Suppressor macrophage treated with lipopolysaccharide for 1 hour (primary cell): ENCODE data around the gene LDLRAD4.

ENCODE experiments used
- DNase-seq, 3 donors: peaks; one replicate each; pipeline ENCODE4 v3.0.0-alpha.2; 2020 to 2022

LDLRAD4 gene

DNA sequence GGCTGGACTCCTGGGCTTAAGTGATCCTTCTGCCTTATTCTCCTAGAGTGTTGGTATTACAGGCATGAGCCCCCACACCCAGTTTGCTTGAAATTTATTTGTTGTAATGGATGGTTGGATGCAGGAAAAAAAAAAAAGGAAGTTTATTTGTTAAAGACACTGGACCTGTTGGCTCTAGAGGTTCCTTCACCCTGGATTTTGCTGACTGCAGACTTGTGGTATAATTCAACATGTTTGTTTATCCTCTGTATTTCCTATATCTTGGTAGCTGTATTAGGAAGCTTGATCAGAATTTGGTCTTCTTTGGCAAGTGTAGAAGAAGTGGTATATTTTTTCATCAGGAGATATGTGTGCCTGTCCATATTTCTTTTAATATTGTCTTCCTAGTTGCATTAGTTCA, 138.7 kb downstream of the LDLRAD4 start:
- DNase-seq: peak in 1 of 3 donors; percentile 18

GRCh38 chr18:13359210-13359609, 140.7 kb downstream of the LDLRAD4 start:
- peak; percentile 49 to 64 (median 59) for DNase-seq

DNA sequence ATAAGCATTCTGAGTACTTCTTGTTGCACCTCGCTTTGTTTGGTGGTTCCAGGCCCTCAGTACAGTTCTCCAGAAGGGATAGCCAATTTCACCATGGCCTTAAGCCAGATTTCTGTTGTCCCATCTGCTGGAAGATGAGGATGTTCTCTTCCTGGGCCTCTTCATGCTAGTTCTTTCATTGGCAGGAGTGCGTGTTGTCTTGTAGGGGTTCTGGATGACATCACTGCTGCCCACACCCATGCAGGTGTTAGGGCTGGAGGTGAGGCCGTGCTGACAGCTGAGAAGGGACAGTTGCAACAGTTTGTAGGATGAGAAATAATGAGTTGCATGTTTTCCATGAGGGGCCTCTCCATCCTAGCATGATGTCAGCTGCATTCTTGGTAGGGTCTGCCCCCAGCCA, 142.9 kb downstream of the LDLRAD4 start:
- no peak for DNase-seq

DNA sequence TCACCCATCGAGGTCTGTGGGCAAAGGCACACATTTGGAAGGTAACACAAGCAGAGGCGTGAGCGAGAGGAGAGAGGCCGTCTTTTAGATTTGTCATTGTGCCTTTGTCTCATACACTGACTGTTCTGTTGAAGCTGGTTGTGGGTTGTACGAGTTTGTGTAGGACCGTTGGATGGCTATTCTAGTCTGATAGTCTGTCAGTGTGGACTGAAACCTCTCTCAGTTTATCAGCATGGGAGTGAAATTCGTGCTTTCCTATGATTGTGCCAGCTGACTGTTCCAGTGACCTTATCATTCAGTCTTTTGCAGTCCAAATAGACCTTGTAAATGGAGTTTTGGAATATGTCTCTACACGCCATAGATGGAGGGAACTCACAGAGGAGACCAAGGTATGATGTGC, 143.5 kb downstream of the LDLRAD4 start:
- no peak for DNase-seq

DNA sequence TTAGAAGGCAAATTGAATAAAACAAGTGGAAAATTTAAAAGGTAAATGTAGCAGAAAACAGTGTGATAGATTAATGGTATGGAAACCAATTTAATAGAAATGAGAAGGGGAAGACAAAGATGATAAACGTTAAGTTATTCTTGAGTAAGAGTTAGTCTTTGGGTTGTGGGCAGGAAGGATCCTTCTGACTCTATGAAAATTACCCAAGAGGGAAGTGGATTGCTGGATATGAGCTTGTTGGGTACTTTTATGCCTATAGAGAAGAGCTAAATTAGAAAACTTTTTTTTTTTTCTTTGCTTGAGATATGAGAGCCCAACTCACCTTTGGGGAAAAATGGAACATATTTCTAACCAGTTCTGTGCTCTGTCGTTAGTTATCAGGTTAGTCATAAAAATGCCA, 144.0 kb downstream of the LDLRAD4 start:
- DNase-seq: peak; percentile 52 to 78 (median 77)

DNA sequence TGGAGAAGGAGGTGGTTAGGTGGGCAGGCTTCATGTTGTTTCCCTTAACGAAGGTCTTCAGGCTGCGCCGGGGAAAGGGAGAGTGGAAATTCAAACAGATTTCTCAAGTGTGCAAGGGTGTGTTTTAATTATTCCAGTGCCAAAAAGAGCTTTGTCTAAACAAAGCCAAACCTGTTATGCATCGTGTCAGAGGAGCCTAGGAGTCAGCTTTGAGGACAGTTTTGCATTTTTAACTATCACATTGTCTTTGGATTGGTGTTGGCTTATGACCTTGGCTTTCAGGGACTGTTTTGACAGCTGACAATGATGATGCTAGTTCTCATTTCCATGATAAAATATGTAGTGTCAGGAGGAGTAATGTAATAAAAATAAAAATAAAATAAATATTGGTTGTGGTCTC, 144.8 kb downstream of the LDLRAD4 start:
- no peak for DNase-seq

DNA sequence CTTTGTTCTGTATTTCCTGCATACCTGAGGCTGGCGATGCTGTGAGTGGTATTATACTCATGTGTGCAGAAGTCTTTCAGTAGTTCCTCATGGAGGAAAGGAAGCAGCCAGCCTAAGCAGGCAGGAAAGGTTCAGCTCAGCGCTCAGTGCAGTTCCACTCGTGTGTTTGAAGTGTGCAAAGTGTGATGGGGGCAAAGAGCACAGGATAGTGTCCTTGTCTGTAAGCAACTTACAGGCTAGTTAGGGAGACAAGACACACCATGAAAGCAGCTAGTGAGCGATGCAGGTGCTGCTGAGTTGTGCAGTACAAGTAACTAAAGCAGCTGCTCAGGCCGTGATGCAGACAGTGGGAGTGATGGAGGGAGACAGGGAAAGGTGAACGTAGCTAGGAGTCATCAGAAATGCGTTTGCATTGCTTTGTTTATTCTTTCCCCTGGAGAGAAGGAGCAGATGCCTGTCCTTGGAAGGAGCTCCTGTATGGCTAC, 146.2 kb downstream of the LDLRAD4 start:
- no peak for DNase-seq

DNA sequence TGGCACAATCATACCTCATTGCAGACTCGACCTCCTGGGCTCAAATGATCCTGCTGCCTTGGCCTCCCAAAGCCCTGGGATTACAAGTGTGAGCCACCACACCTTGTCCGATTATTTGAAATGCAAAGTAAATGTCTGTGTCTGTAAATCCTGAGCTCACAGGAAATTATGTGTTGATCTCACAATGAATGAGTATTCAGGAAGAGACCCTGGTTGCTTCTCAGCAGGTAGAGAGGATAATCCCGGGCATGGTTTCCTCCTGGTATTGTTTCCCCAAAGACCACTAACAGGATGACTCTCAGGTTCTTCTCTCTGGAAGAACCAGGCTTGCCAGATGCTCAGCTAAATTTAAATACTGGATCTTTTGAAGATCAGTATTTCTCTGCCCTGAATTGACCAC, 147.6 kb downstream of the LDLRAD4 start:
- DNase-seq: no peak

- no peak for DNase-seq
Observed at GRCh38 chr18:13366541-13366940, 148.0 kb downstream of the LDLRAD4 start.

DNA sequence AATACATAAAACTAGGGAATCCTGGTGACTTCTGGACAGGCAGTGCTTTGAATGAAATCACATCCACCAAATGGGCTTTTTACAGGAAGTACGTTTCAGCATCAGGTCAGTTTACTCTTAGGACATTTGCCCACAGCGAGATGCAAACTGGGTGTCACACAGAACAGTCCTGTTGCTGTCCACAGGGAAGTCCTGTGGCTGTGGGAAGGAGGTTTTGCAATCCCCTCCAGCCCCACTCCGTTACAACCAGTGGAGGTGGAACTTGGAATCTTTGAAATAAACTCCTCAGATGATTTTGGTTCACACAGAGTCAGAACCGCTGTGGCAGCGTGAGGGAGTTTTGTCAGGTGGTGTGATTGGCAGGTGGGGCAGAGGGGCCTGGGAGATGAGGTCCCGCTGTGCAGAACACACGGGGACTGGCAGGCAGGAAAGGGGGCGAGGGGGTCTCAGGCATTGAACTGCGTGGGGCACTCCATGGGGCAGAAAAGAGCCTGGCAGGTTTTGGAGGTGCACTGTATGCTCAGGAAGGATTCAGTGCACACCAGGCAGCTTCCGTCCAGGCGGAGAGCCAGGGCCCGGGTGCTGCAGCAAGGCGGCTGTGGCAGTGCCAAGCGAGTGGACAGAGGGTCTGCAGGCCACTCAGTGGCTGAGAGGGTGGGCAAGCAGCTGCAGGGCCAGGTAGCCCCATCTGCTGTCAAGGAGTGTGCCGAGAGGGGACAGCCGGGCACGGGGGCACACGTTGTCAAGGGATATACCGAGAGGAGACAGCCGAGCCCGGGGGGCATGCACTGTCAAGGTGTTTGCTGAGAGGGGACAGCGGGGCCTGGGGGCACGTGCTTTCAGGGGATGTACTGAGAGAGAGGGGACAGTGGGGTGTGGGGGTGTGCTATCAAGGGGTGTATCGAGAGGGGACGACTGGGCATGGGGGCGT, 148.7 kb downstream of the LDLRAD4 start:
- DNase-seq: peak; percentile 70 to 74 (median 73)

- DNase-seq: no peak
Observed at GRCh38 chr18:13368080-13368813, 149.7 kb downstream of the LDLRAD4 start.

DNA sequence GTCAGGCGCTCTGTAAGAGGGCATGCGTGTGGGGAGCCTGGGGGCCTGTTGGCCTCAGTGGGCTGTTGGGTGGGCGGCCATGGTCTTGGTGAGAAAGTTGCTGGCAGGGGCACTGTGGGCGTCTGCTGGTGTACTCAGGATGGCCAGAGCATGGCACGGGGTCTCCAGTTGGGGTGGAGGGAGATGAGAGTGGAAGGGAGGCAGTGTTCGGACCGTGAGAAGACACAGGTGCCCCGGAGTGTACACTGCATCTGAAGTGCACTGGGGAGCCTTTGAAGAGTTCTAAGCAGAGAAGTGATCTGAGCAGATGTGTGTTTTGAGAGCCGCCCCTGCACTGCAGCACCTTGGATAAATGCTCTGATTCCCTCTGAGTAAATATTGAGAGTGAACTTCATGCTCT, 150.8 kb downstream of the LDLRAD4 start:
- no peak for DNase-seq

- DNase-seq: no peak
Observed at GRCh38 chr18:13369756-13370510, 151.4 kb downstream of the LDLRAD4 start.

DNA sequence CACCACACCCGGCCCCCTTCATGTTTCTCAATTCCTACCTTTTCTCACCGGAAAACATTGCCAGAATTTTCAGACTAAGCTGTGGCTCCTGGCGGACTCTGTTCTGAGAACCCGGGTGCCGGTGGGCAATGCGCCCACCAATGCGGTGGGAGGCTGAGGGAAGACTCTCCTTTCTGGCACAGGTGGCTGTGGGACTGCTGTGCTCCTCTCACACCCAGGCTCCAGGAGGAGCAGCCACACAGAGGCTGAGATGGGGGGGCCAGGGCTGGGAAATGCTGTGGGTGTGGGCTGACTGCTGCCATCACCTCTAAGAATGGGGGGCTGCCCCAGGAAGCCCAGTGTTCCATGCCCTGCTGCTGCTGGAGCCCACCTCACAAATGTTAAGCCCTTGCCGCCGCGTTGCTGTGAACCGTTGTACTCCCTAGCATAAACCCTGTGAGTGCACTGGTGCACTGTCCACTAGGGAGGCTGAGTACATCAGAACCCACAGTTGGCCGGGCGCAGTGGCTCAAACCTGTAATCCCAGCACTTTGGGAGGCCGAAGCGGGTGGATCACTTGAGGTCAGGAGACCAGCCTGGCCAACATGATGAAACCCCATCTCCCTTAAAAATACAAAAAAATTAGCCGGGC, 152.6 kb downstream of the LDLRAD4 start:
- DNase-seq: no peak

DNA sequence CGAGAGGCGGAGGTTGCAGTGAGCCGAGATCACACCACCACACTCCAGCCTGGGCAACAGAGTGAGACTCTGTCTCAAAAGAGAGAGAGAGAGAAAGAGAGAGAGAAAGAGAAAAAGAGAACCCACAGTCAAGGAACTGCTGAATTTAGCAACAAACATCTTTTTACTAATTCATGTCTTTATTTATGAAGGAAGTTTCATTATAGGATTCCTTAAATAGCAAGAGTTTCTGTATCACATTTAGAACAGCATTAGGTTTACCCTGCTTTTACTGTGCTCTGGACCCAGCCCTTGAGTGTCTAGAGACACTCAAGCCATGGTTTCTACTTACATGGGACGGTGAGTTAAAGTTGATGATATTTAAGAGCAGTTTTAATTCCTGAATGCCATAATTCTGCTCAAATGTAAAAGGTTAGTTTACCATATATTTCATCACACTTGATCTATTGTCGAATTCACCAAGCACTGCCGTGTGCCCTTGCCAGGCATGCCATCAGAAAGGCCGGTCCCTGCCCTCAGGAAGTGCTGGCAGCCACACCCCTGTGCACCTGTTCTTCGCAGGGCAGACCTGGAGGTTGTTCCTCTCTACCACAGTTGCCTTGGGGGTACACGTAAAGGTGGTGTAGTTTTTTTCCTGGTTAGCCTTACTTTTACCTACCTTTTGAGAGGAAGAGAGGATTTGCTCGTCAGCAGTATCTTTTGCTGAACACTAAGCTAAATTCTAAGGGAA, 153.3 kb downstream of the LDLRAD4 start:
- no peak for DNase-seq

DNA sequence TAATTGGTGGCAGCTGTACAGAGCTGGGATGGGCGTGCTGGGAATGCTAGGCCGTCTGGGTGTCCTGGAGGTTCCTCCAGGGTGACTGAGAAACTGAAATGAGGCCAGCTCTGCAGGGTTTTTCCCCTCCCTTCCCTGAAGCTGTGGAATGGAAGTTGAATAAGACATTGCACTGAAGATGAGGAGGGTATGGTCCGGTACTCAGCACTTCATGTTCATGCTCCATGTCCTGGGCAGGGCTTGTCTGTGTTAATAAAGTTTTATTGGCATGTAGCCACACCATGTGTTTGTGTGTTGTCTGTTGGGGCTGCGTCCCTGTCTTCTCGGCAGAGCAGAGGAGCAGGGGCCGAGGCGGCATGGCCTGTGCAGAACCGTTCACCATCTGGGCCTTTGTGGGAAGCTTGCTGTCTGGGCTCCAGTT, 154.0 kb downstream of the LDLRAD4 start:
- no peak for DNase-seq

DNA sequence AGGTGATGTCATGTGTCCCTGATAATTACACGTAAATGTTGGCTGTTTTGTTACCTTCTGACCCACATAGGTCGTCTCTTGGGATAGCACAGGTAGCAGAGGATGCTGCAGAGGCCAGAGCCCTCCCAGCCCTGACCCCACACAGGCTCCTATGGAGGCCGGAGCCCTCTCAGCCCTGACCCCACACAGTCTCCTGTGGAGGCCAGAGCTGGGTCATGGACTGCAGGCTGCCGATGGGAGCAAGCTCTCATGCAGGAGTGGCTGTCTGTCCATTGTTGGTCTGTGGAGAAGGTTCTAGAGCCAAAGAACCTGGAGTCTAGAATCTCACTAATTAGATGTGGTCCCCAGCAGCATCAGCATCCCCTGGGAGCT, 155.5 kb downstream of the LDLRAD4 start:
- no peak for DNase-seq

- no peak for DNase-seq
Observed at GRCh38 chr18:13374468-13375301, 156.1 kb downstream of the LDLRAD4 start.

GRCh38 chr18:13375302-13376255, 157.0 kb downstream of the LDLRAD4 start:
- DNase-seq: peak; percentile 91 to 96 (median 94)
